Mesenchymal stem cell (in vitro differentiated cells and primary cell): Measurements from ENCODE around the gene PGM3.

Experiments
- DNase-seq: peaks from one replicate; pipeline ENCODE4 v3.0.0-alpha.2; 2013
- H2AFZ ChIP-seq: one replicate; pipeline ENCODE4 v1.6.1; 2013; ENCODE audit warnings: low read depth, mild to moderate bottlenecking, control low read depth, inconsistent platforms, low read length, moderate library complexity
- H2AK5ac ChIP-seq: 2 replicates; pipeline ENCODE4 v1.6.1; 2013; ENCODE audit warnings: low read length, moderate library complexity, mild to moderate bottlenecking, inconsistent platforms; ENCODE audit not compliant: severe bottlenecking
- H2BK120ac ChIP-seq: one replicate; pipeline ENCODE4 v1.6.1; 2013; ENCODE audit warnings: low read depth, mild to moderate bottlenecking, inconsistent platforms, low read length, moderate library complexity
- H2BK12ac ChIP-seq, 2 experiments: one replicate each; pipeline ENCODE4 v1.6.1; 2013; ENCODE audit warnings: inconsistent platforms in 2 of 2, low read length in 2 of 2, mild to moderate bottlenecking in 2 of 2, moderate library complexity in 2 of 2, control low read depth in 1 of 2
- H2BK15ac ChIP-seq: one replicate; pipeline ENCODE4 v1.6.1; 2013; ENCODE audit warnings: mild to moderate bottlenecking, low read depth, inconsistent platforms; ENCODE audit not compliant: poor library complexity, severe bottlenecking
- H2BK5ac ChIP-seq: 2 replicates; pipeline ENCODE4 v1.6.1; 2013; ENCODE audit warnings: low read depth, mild to moderate bottlenecking, low read length, control low read depth, inconsistent platforms; ENCODE audit not compliant: poor library complexity, severe bottlenecking
- H3K14ac ChIP-seq, 2 experiments: one replicate each; pipeline ENCODE4 v1.6.1; 2013; ENCODE audit warnings: inconsistent platforms in 2 of 2, low read length in 2 of 2, control low read depth in 1 of 2, mild to moderate bottlenecking in 1 of 2, moderate library complexity in 1 of 2
- H3K18ac ChIP-seq, 2 experiments: one replicate each; pipeline ENCODE4 v1.6.1; 2013; ENCODE audit warnings: inconsistent platforms in 2 of 2, low read length in 2 of 2, control low read depth in 1 of 2, low read depth in 1 of 2, mild to moderate bottlenecking in 1 of 2
- H3K23ac ChIP-seq, 2 experiments: one replicate each; pipeline ENCODE4 v1.6.1; 2013; ENCODE audit warnings: inconsistent platforms in 2 of 2, low read length in 2 of 2, mild to moderate bottlenecking in 2 of 2, moderate library complexity in 2 of 2, control low read depth in 1 of 2
- H3K27ac ChIP-seq: 2 replicates; pipeline ENCODE4 v1.5.1; 2013; ENCODE audit warnings: mild to moderate bottlenecking, moderate library complexity, low read length, control low read depth, inconsistent platforms; ENCODE audit not compliant: poor library complexity, severe bottlenecking
- H3K27me3 ChIP-seq, 2 experiments: 2 replicates each; pipeline versions ENCODE4 v1.6.1 to v1.7.0; 2013; ENCODE audit warnings: low read length in 2 of 2, mild to moderate bottlenecking in 2 of 2, moderate library complexity in 2 of 2, control low read depth in 1 of 2, inconsistent platforms in 1 of 2; ENCODE audit not compliant: control insufficient read depth in 1 of 2, insufficient read depth in 1 of 2
- H3K36me3 ChIP-seq, 2 experiments: 2 replicates each; pipeline versions ENCODE4 v1.6.1 to v1.7.0; 2013; ENCODE audit warnings: low read length in 2 of 2, control low read depth in 1 of 2, inconsistent platforms in 1 of 2, low read depth in 1 of 2, mild to moderate bottlenecking in 1 of 2; ENCODE audit not compliant: insufficient read depth in 2 of 2, control insufficient read depth in 1 of 2
- H3K4ac ChIP-seq, 2 experiments: one replicate each; pipeline ENCODE4 v1.6.1; 2013; ENCODE audit warnings: inconsistent platforms in 2 of 2, low read length in 2 of 2, mild to moderate bottlenecking in 2 of 2, moderate library complexity in 2 of 2, control low read depth in 1 of 2, low read depth in 1 of 2
- H3K4me1 ChIP-seq: 2 replicates; pipeline ENCODE4 v1.6.1; 2013; ENCODE audit warnings: low read depth, low read length, control low read depth; ENCODE audit not compliant: control insufficient read depth, insufficient read depth
- H3K4me2 ChIP-seq: 2 replicates; pipeline ENCODE4 v1.6.1; 2013; ENCODE audit warnings: low read length, mild to moderate bottlenecking, inconsistent platforms; ENCODE audit not compliant: poor library complexity, severe bottlenecking
- H3K4me3 ChIP-seq, 2 experiments: 2 replicates each; pipeline versions ENCODE4 v1.5.1 to v1.7.0; 2013; ENCODE audit warnings: low read length in 2 of 2, mild to moderate bottlenecking in 2 of 2, control low read depth in 1 of 2, low read depth in 1 of 2; ENCODE audit not compliant: insufficient read depth in 1 of 2
- H3K79me1 ChIP-seq: replicated peaks from 2 replicates; pipeline ENCODE4 v1.6.1; 2013; ENCODE audit warnings: mild to moderate bottlenecking, control low read depth, low read length, inconsistent platforms; ENCODE audit not compliant: poor library complexity, severe bottlenecking
- H3K9ac ChIP-seq: 2 replicates; pipeline ENCODE4 v1.7.0; 2013; ENCODE audit warnings: mild to moderate bottlenecking, low read length, moderate library complexity
- H3K9me3 ChIP-seq: 2 replicates; pipeline ENCODE4 v1.7.0; 2013; ENCODE audit warnings: mild to moderate bottlenecking, low read length; ENCODE audit not compliant: control insufficient read depth
- H4K8ac ChIP-seq: one replicate; pipeline ENCODE4 v1.6.1; 2013; ENCODE audit warnings: inconsistent platforms, mild to moderate bottlenecking, low read length, moderate library complexity
- H4K91ac ChIP-seq: one replicate; pipeline ENCODE4 v1.6.1; 2013; ENCODE audit warnings: mild to moderate bottlenecking, low read length, inconsistent platforms
- WGBS: methylation state at CpG from one replicate; pipeline ENCODE4 v1.1.7; 2013; ENCODE audit warnings: mixed read lengths; 5-methylcytosine and 5-hydroxymethylcytosine counted together

Gene PGM3

DNA sequence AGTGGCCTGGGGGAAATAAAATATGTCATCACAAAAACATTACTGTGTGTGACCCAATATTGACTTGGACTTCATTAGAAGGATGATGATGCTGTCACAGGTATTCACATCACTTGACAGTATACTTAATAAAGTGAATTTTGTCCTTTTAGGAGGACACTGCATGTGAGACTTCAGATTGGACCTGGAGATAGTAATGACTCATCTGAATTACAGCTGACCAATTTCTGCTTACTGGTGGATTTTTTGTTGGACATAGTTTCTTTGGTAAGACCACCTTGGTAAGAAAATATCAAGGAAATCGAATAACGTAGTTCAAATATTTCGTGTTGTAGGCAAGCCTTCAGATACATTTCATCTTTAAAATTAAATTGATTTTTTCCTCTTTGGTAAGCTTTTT, 68.5 kb downstream of the PGM3 start:
- no peak overlapping the region for H4K8ac ChIP-seq
- no peak overlapping the region for H3K14ac ChIP-seq
- no peak overlapping the region for H3K4ac ChIP-seq
- H4K91ac ChIP-seq = no peak overlapping the region
- H3K9me3 ChIP-seq = no peaks in the 10 kb centered on the region
- H3K4me3 ChIP-seq = no peak overlapping the region
- no peak overlapping the region for H3K4me2 ChIP-seq
- no peak overlapping the region for H3K18ac ChIP-seq
- no peak overlapping the region for H2BK12ac ChIP-seq
- no peaks in the 10 kb centered on the region for H3K4me1 ChIP-seq
- H2BK120ac ChIP-seq = no peak overlapping the region
- H3K9ac ChIP-seq = no peak overlapping the region
- H3K23ac ChIP-seq = no peak overlapping the region
- H3K79me1 ChIP-seq = peaks cover 2% of the 10 kb centered on the region
- H3K27me3 ChIP-seq = no peaks in the 10 kb centered on the region
- H3K27ac ChIP-seq = no peak overlapping the region
- H2AFZ ChIP-seq = no peak overlapping the region
- no peak overlapping the region for H2AK5ac ChIP-seq
- no peak for DNase-seq
- no peak overlapping the region for H2BK15ac ChIP-seq
- H2BK5ac ChIP-seq = no peak overlapping the region
- peaks cover 3 to 97% of the 10 kb centered on the region in 2 experiments for H3K36me3 ChIP-seq
- no CpG with 5 or more reads among the region's 3 CpGs for WGBS

DNA sequence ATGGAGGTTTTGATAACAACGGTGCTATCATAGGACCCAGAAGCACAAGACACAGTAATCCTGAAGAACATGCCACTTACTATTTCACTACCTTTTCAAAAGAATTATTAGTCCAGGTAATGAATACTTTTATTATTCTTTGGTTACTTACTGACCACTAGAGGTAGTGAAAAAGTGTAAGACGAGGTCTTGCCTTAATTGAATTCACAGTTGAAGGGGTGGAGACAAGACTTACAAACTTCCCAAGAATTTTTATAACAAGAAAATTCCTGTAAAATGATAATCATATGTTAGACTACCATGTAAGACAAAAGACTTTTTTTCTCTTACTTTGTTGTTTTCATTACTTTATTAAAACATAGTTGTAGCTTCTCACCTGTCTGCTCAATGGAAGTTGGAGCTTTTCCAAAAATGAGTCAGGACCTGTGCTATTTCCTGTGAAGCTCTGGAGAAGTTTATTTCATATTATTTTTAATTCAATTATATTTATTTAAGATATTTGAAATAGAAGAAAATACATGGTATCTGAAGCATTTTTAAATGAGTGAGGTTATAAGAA, 73.2 kb downstream of the PGM3 start:
- no peak overlapping the region for H3K14ac ChIP-seq
- no peak overlapping the region for H2BK120ac ChIP-seq
- H2BK12ac ChIP-seq = no peak overlapping the region
- H3K4me2 ChIP-seq = no peak overlapping the region
- H3K4me3 ChIP-seq = no peak overlapping the region
- H3K27me3 ChIP-seq = no peaks in the 10 kb centered on the region
- no peak for DNase-seq
- no peak overlapping the region for H3K23ac ChIP-seq
- WGBS = no CpG with 5 or more reads among the region's 2 CpGs
- no peak overlapping the region for H2BK5ac ChIP-seq
- H2AK5ac ChIP-seq = no peak overlapping the region
- H2BK15ac ChIP-seq = no peak overlapping the region
- H3K18ac ChIP-seq = no peak overlapping the region
- H3K27ac ChIP-seq = no peak overlapping the region
- H3K79me1 ChIP-seq = no peaks in the 10 kb centered on the region
- H3K9ac ChIP-seq = no peak overlapping the region
- H2AFZ ChIP-seq = no peak overlapping the region
- H4K8ac ChIP-seq = no peak overlapping the region
- H3K4me1 ChIP-seq = no peaks in the 10 kb centered on the region
- no peak overlapping the region for H3K4ac ChIP-seq
- H3K36me3 ChIP-seq = peaks cover 0 to 63% of the 10 kb centered on the region in 2 experiments
- H4K91ac ChIP-seq = no peak overlapping the region
- H3K9me3 ChIP-seq = no peaks in the 10 kb centered on the region

DNA sequence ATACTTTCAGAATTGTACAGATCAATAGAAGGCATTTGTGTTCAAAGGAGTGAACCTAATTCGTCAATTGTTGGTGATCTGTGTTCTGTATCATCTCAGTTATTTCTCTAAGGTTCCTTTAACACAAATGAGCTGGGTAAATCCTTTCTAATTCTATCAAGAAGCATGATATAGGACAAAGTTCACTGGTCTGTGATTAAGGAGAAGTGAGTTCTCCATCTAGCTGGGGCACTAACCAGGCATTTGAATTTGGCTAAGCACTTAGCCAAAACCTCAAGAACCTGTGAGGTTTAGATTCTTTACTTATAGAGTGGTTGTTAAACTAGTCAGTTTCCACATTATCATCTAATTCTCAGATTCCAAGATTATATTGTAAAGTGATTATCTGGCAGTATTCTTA, 75.3 kb downstream of the PGM3 start:
- Histone ChIP-seq H2AFZ (no peak overlapping the region), H3K18ac (no peak overlapping the region), H2BK120ac (no peak overlapping the region), H4K91ac (no peak overlapping the region), H2BK5ac (no peak overlapping the region), H3K27me3 (no peaks in the 10 kb centered on the region), H3K9ac (no peak overlapping the region), H3K23ac (no peak overlapping the region), H3K27ac (no peak overlapping the region), H2BK15ac (no peak overlapping the region), H3K4me2 (no peak overlapping the region), H3K9me3 (no peaks in the 10 kb centered on the region), H2BK12ac (no peak overlapping the region), H3K4me3 (no peak overlapping the region), H3K4me1 (no peaks in the 10 kb centered on the region), H3K36me3 (peaks cover 0 to 50% of the 10 kb centered on the region in 2 experiments), H3K4ac (no peak overlapping the region), H3K14ac (no peak overlapping the region), H4K8ac (no peak overlapping the region), H2AK5ac (no peak overlapping the region), H3K79me1 (no peaks in the 10 kb centered on the region)
- WGBS = 100% methylated on average over 1 of the region's 1 CpG
- DNase-seq = no peak
